Hematopoietic multipotent progenitor cell treated with erythropoietin and hydrocortisone succinate and interleukin-3 and kit ligand, for 6 days (in vitro differentiated cells): ENCODE data around the gene IDNK.
A peak's percentile ranks its signal among the peaks of the same experiment; 100 is the strongest.
"Not testable (repeated sequence)": the region's sequence is repeated elsewhere in the genome, so short reads cannot be mapped to it uniquely, and the experiment has no call there.

Experiments
- DNase-seq: peaks from one replicate; pipeline ENCODE4 v3.0.0-alpha.2; 2015

The IDNK gene

DNA sequence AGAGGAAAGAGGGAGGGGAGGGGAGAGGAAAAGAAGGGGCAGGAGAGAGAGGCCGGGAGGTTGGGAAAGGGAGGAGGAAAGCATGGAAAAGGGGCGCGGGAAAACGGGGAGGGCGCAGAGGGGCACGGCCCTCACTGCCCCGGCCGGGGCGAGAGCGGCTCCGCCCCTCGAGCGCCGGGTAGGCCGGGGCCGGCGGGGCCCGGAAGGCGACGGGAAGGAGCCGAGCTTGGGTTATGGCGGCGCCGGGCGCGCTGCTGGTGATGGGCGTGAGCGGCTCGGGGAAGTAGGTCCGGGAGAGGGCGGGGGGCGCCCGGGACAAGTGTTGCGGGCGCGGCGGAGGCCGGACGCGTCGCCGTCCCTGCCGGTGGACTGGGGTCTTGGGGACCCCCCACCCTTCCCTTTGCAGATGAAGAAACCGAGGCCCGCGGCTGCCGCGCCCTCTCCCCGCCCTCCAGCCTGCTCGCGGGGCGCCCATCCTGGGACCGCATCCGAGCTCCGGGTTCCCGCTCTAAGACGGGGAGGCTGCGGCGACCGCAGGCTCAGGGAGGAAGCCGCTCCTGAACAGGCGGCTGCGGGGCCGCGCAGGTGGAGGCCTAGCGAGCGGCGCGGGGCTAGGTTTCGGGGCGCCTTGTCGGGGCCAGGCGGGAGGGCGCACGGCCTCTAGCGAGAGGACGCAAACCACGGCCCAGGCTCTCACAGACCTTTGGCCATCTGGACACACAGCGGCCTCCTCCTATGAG lies at the start of gene IDNK:
Gene IDNK, plus strand, starts transcription at position 205 of the 740 bp plus-strand sequence. Its CDS starts 29 bp downstream, at position 234.
- no peak for DNase-seq

DNA sequence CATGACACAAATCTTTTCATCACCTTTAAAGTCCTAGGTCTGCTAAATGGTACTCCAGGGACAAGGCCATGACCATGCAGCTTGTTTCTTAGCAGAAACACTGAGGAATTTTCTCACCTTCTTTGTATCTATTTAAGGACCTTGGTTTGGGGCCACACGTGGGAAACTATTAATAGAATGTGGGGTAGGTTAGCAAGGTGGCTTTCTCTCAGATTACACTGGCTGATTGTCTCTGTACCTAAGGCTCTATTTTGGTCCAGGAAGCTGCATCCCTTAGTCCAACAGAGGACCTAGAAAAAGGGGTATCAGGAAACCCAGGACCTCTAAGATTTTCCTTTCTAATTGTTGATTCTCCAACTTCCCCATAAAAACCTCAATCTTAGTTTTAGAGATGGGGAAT lies 48.5 kb upstream of the IDNK start:
- no peak for DNase-seq

DNA sequence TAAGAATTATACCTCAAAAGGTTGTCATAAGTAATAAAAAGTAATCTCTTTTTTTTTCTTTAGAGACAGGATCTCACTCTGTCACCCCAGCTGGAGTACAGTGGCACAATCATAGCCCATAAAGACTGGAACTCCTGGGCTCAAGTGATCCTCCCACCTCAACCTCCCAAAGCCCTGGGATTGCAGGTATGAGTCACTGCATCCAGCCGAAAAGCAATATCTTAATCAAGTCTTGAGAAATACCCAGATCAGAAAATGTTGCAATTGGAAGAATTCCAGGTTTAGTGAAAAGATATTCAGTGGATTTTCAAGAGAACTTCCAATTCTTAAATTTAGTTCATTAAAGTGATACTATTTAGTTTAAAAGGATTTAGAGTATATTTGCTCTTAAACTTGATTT lies 40.9 kb upstream of the IDNK start:
- no peak for DNase-seq

DNA sequence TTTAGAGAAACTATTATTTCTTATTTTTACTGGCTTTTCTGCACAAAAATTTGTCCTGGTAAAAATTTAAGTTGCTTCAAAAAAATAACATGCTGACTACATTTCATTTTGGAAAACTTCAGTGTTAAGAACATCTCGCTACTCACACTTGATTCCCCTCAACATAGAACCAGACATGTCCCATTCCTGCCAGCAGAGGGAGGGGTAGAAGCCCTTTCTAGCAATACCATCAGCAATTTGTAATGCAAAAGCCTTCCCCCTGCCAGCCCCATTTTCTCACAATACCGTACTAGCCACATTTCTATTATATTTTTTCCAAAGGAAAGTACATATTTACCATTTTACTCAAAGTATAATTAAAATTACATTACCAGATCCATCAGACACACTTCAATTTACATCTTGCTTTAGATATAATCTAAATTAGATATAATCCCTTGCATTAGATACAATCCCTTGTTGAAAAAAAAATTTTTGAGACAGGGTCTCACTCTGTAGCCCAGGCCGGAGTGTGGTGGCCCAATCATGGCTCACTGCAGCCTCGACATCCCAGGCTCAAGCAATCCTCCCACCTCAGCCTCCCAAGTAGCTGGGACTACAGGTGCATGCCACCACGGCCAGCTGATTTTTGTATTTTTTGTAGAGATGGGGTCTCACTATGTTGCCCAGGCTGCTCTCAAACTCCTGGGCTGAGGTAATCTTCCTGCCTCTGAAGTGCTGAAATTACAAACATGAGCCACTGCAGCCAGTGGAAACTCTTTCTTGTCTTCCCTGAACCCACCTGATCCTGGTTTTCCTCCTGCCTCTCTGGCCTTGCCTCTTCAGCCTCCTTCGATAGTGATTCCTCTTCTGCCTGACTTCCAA lies 39.6 kb upstream of the IDNK start:
- DNase-seq: peak; percentile 74

DNA sequence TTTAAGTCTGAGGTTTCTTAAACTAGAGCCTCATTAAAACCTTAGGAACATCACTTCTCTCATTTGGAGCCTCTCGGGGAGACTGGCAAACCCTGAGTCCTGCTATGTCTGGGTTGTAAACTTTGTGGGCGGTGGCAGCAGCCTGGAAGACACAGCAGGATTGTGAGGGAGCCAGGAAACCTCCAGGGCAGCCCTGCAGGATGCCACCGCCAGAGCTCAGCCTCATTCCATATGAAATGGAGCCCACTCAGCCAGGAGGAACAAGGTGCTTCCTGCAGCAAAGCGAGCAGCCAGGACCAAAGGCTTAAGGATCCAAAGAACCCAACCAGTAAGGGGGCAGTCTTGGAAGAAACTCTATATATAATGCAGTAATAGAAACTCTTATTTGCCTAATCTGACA lies 37.9 kb upstream of the IDNK start:
- no peak for DNase-seq

DNA sequence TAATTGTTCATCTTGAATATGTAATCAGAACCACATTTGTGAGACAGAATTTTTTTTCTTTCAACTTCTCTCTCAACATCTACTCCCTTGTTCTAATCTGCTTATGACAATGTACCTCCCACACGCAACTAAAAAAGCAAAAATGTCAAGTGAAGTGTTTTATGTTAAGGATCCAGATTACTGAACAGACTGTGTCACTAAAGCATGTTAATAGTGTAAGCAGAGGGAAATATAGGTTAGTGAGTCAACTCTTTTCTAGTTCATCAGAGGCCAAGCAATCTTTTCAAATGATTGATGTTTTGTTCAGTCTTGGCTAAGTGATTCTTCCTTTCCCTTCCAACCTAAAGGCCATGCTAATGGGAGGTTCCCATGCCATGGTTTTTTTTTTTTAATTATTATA lies 34.7 kb upstream of the IDNK start:
- no peak for DNase-seq

DNA sequence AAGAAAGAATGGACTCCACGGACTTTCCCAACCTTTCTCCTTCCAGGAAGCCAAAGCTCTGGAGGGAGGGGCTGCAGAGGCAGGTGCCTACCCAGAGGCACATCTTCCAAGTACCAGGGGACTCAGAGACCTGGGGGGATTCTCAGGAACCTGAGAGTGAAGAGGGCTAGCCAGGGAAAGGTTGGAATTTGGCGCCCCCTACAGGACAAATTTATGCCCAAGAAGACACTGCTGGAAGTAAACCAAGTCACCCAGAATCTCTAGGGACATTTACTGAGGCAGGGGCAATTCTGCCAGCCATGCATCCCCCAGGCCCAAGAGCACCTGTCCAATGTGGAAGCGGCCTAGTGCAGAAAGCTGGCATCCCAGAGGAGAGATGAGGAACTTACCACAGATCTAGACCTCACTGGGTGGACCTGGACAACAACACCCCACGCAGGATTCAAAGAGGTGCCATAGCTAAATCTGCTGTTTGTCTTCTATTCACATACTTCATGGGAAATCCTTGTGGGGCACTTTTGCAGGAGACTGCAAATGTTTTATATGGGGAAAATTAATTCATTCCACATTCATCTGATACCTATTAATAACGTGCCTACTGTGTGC lies 25.9 kb upstream of the IDNK start:
- peak; percentile 75 for DNase-seq

DNA sequence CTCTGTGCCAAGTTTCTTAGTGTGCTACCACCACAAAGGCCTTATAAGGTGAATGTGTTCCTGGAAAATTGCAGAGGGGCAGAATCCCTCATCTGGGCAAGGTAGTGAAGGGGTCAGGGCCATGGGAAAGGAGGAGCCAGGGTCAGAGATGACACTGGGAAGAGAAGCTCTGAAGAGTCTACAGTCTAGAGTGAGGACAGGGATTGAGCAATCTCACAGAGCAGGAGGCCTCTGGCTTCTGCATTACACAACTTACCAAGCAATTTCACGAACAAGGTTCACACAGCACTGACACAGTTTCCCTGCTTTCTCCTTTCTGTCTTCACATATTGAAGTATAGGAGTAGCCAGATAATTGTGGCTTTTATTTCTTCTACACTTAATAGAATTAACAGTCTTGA lies 24.5 kb upstream of the IDNK start:
- peak; percentile 63 for DNase-seq

DNA sequence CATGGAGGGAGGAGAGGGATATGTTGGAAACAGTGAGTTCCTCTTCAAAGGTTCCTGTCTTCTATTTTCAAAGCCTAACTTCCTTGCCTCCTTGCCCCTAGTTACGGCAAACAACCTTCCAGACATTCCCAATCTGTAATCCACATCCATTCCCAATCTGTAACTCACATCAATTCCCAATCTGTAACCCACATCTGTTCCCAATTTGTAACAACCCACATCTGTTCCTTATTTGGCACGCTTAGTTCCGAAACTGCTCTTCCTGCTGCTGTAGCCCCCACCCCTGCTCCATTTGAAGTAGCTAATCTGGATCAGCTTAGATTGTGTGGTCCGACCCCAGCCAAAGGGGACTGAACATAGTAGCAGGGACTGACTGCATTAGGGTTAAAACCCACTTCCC lies 23.9 kb upstream of the IDNK start:
- no peak for DNase-seq

DNA sequence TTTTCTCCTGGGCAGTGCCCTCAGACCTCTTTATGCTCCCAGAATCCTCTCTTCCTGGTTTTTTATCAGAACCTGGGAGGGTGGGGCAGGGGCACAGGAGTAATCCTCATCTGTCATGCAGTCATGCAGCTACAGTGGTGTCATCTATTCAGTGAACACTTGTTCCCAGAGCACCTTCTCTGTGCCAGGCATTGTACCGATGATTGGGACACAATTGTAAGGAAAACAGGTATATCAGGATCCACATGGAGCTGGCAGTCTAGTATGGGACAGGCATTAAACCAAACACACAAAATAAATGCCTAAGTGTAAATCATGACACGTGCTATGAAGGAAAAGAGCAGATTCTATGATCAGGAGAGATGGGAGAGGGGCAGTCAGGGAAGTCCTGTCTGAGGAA lies 21.5 kb upstream of the IDNK start:
- no peak for DNase-seq

DNA sequence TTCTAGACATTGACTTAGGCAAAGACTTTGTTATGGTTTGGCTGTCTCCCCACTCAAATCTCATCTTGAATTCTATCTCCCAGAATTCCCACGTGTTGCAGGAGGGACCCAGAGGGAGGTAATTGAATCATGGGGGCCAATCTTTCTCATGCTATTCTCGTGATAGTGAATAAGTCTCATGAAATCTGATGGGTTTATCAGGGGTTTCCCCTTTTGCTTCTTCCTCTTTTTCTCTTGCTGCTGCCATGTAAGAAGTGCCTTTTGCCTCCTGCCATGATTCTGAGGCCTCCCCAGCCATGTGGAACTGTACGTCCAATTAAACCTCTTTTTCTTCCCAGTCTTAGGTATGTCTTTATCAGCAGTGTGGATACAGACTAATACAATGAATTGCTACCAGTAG lies 15.3 kb upstream of the IDNK start:
- DNase-seq: not testable (repeated sequence)

DNA sequence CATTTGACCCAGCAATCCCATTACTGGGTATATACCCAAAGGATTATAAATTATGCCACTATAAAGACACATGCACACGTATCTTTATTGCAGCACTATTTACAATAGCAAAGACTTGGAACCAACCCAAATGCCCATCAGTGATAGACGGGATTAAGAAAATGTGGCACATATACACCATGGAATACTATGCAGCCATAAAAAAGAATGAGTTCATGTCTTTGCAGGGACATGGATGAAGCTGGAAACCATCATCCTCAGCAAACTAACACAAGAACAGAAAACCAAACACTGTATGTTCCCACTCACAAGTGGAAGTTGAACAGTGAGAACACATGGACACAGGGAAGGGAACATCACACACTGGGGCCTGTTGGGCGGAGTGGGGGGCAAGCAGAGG lies 9.6 kb upstream of the IDNK start:
- not testable (repeated sequence) for DNase-seq

DNA sequence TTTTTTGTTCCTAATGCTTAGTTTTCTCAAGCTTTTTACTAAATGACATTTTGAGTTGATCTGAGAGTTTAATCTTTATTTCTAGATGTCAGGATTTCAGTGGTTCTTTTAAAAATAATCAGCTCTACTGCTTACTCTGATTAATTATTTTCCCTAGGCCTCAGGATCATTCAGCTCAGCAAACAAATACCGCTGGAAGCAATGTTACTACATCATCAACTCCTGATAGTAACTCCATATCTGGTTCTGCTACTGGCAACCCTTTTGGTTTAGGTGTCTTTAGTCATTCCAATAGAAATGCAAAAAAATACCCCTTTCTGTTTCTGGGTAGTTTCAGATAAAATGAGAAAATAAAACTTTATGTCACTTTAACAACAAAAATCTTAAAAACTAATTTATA lies 5.6 kb upstream of the IDNK start:
- no peak for DNase-seq

DNA sequence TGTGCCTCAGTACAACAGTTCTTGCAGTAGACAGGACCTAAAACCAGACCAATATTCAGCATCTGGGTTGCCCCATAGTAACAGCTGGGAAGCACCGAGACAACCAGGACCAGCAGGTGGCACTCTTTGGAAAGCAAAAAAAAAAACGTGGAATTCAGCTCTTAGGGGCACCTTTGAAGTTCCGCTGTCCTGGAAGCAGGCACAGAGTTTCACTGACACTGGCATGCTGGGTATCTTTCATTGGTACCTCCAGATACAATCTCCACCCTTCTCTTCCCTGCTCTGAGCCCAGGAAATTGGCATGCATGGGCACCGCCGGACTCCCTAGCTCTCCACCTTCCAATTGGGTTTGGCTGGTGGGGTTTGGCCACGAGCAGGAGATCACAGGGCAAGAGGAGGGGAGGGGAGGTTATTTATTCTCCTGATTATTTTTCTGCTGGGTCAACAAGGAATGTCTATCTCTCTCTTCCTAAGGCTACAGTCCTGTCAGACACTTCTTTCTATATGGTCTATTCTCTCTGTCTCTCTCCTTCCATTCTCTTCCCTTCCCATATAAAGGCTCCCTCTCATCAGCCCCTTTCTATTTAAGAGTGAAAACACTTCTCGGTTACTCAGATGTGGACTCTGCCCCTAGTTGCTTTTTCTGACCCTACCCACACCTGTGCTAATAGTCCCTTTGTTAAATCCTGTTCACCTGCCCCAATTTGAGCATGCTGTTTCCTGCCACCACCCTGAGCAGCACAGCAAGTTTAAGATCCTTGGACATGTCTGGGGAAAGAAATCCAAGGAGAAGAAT lies 1.9 kb upstream of the IDNK start:
- peak; percentile 85 for DNase-seq

DNA sequence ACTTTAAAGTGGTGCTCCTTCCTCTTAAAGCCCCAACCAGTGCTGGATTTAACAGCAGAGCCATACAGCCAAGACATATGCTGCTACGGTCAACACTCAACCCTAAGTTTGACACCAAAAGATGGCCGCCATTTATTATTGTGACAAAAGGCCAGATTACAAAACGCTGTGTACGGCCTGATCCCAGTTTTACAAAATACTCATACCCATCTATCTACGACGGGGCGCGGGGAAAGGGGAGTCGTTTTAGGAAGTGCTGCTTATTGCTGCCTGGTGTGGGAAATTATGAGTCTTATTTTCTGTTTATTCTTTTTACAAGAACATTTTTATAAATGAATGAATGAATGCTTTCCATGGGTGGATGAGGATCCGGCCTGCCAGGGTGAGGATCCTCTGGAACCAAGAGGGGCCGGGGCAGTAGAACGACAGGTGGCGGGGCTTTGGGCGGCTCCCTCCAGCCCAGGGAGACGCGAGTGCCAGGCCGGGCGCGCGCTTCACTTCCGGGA lies 457 bp upstream of the IDNK start:
- peak; percentile 80 for DNase-seq

DNA sequence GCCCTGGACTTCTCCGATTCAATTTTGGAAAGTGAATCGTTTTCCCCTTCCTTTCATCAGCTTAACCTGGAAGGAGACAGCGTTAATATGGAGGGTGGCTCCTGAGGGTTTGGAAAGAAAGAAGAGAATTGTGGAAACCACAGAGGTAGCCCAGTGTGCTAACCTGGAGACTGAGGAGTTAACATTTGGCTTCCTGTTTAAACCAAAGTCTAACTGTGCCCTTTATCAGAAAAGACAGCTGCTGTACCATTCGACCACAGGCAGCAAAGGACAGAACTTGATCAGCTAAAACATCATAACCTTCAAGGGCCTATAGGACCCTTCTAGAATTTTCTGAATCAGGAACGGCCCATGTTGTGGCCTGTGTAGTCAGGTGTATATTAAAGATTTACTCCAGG lies 735 bp downstream of the IDNK start:
- DNase-seq: peak; percentile 91

DNA sequence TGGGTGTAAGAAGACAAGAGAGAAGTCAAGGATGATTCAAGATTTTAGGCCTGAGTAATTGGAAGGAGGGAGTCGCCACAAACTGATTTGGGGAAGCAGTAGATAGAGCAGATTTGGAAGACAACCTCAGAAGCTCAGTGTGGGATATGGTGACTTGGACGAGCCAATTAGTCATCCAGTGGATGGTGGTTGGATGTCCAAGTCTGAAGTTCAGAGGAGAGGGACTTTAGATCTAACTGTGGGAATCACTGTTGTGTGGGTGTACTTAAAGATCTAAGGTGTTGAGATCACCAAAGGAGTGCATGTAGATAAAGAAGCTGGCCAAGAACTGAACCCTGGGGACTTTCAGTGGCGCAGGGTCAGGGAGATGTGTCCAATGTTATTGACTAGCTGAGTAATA lies 2.2 kb downstream of the IDNK start:
- DNase-seq: peak; percentile 18

DNA sequence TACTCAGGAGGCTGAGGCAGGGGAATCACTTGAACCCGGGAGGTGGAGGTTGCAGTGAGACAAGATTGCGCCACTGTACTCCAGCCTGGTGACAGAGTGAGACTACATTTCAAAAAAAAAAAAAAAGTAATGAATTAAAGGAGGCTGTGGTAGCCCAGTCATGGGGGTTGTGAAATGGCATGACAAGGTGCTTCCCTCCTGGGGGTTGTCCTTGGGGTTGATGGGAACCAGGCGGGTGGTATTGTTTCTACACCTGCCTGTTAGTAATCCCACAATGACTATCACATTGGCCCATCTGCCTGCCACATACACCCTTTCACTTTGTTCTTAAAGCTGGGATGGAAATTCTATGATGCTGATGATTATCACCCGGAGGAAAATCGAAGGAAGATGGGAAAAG lies 5.6 kb downstream of the IDNK start:
- peak; percentile 52 for DNase-seq

DNA sequence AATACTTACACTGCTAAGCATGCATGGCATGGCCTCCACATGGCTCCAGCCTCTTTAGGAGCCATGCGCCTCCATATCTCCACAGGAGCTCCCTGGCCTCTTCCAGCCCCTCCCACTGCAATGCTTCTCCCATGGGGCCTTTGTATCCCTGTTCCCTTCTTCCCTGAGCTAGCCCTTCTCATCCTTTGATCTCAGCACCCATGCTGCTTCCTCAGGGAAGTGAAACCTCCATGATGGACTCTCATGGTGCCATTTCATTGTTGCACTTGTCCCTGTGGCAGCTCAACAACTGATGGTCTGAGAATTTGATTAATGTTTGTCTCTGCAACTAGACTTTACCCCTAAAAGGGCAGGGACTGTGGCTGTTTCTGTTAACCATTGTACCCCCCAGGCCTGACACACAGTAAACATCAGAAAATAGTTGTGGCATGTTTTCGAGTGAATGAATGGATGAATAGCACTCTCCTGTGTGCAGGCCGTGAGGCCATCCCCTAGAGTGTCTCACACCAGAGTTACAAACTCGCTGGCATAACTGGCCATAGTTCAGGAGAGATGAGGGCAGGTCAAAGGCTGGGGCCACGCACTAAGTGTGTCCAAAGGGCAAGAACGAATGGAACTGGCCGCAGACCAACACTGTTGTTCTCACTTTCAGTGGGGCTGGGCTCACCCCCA lies 6.6 kb downstream of the IDNK start:
- DNase-seq: no peak

DNA sequence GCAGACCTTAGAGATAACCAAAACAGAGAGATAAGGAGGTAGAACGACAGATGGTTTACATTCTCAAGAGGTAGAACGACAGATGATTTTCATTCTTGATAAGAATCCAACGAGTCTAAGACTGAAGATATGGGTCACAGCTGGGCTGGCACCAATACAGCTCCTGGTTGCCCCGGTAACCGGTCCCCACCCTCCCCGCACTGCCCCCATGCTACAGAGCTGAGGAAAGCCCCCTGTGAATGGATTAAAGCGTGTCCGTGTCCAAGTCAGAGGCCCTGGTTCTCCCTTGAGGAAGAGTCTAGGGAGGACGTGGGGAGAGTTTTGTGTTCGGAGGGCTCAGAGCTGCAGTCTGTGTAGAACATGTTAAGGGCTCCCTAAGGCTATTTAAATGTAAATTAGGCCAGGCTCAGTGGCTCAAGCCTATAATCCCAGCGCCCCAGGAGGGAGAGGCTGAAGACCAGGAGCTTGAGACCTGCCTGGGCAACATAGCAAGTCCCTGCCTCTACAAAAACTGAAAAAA lies 8.1 kb downstream of the IDNK start:
- DNase-seq: peak; percentile 73

DNA sequence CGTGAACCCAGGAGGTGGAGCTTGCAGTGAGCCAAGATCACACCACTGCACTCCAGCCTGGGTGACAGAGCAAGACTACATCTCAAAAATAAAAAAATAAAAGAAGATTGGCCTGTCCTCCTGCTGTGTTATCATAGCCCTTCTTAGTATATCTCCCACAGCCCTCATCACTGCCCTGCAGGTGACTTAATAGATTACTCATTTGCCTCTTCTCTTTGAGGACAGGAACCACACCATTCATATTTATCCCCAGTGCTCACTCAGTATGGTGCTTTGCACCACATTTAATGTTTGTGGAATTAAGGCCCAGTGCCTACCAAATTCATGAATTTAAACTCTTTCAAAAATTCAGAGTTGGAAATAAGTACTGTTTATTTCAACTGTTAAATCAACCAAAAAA lies 10.3 kb downstream of the IDNK start:
- peak; percentile 51 for DNase-seq

DNA sequence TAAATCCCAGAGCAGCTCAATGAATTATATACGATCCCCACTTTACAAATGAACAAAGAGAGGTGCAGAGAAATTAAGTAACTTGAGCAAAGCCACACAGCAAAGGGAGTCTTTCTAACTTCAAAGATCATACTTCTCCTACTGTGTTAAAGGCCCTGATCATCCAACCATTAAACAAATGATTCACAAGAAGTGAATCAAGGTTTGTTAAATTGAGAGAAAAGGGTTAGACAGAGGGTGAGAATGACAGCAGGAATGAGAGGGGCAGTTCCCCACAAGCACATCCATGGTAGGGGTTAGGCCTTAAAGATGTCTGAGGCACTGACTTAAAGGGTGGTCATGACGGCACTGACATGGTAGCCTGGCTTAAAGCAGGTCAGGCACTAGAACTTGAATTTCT lies 10.7 kb downstream of the IDNK start:
- DNase-seq: no peak
